Measurements from ENCODE around the gene LAMA5.

DNA sequence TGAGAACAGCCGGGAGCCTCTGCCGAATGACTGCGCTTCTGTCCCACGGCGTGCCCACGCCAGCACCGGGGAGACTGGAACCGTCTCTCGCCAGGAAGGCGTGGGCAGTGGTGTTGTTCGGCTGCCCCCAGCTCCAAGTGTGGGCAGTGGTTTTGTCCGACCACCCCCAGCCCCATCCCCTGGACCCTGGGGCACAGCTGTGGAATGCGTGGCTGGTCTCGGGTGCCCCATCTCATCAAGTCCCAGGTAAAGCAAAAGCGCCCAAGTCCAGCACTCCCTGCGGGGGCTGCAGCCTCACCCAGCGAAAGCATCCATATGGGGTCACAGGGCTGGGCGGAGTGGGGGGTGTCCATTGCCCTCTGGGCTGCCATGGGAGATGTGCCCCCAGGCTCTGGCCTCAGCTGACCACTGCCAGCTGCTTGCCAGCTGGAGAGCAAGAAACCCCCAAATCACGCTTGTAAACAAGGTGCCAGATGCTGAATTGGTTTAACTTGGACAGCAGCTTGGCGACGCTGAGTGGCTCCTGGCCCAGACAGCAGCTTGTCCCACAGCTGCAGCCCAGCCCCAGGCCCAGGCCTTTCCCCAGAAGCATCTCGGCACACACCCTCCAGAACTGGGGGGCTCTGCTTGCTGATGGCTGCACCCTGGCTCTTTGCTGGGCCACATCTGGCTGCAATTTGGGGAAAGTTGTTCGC lies 35.5 kb upstream of the LAMA5 start:
- TF ChIP-seq CTCF (IDR thresholded peaks at IDR 0.05): no peak
- no peak for TF ChIP-seq EZH2 (IDR thresholded peaks at IDR 0.05; ENCODE audit: borderline replicate concordance, insufficient read depth, low read depth, low read length, poor library complexity, severe bottlenecking)

Data from B cell (primary cell).